A549 (cell line): ENCODE results near the gene XRCC4.

Source experiments
- EP300 ChIP-seq, 2 experiments: fragments of >200 bp; sonication (Bioruptor Twin); formaldehyde crosslinking; IDR thresholded peaks; 2 replicates in 1 of 2; 3 replicates in 1 of 2; pipeline ENCODE4 v1.6.1; 2016 to 2017
- MAFK ChIP-seq: fragments of 450-650 bp; IDR thresholded peaks from 2 replicates; pipeline ENCODE4 v1.6.1; 2014; ENCODE audit not compliant: partially characterized antibody
- PHF8 ChIP-seq: fragments of 200-600 bp; sonication (generic); IDR thresholded peaks from 2 replicates; pipeline ENCODE4 v1.6.1; 2016; ENCODE audit warnings: low read depth, mild to moderate bottlenecking, antibody characterized with exemption, moderate library complexity, borderline replicate concordance
- POLR2A ChIP-seq: IDR thresholded peaks from 2 replicates; pipeline ENCODE4 v1.6.1; 2012; ENCODE audit warnings: mild to moderate bottlenecking, low read length
- RAD21 ChIP-seq, 2 experiments: fragments of >200 bp in 1 of 2; sonication (Bioruptor Twin) in 1 of 2; formaldehyde crosslinking in 1 of 2; IDR thresholded peaks in 1 of 2; conservative IDR thresholded peaks in 1 of 2; 2 replicates in 1 of 2; 3 replicates in 1 of 2; pipeline ENCODE4 v1.6.1; 2012 to 2018; ENCODE audit warnings: inconsistent platforms in 1 of 2
- RFX5 ChIP-seq: fragments of 450-650 bp; IDR thresholded peaks from 2 replicates; pipeline ENCODE4 v1.7.1; 2014; ENCODE audit warnings: antibody characterized with exemption, mild to moderate bottlenecking, moderate library complexity
- TF ChIP-seq, protein P1 (sequence below): fragments of >200 bp; sonication (Bioruptor Twin); formaldehyde crosslinking; IDR thresholded peaks from 3 replicates; pipeline ENCODE4 v1.5.1; 2016
- TF ChIP-seq, protein P2 (sequence below): fragments of 250-450 bp; sonication (Bioruptor Pico); IDR thresholded peaks from 2 replicates; pipeline ENCODE4 v1.5.0; 2021; ENCODE audit warnings: mild to moderate bottlenecking, moderate library complexity, borderline replicate concordance
- TF ChIP-seq, protein P3 (sequence below): IDR thresholded peaks from 2 replicates; pipeline ENCODE4 v1.6.1; 2012
- TF ChIP-seq, protein P4 (sequence below): fragments of 200-600 bp; sonication (generic); IDR thresholded peaks from 2 replicates; pipeline ENCODE4 v1.6.1; 2016; ENCODE audit warnings: antibody characterized with exemption, mild to moderate bottlenecking, moderate library complexity

DNA sequence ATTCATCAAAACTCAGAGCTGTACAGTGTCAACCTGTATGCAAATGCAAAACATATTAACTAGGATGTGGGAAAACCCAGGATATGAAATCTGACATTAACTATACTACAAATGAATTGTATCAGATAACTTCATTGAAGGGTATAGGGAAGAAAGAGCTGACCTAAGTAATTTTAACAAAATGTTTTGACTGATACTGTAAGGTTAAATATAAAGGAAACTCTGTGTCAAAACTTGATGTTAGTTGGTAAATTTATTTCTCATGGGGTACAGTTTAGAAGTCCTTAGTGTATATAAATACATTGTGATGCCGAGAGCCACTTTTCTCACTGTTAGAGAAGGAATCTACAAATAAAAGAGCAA lies 316.1 kb downstream of the XRCC4 start:
- TF ChIP-seq RFX5 (no peak), EP300 (IDR thresholded peaks at IDR 0.05) (no peak), MAFK (peak; percentile 72), POLR2A (no peak), PHF8 (no peak), RAD21 (conservative IDR thresholded peaks at IDR 0.05 in 1 of 2, IDR thresholded peaks at IDR 0.05 in 1 of 2) (no peak)
- TF ChIP-seq, protein P1, sequence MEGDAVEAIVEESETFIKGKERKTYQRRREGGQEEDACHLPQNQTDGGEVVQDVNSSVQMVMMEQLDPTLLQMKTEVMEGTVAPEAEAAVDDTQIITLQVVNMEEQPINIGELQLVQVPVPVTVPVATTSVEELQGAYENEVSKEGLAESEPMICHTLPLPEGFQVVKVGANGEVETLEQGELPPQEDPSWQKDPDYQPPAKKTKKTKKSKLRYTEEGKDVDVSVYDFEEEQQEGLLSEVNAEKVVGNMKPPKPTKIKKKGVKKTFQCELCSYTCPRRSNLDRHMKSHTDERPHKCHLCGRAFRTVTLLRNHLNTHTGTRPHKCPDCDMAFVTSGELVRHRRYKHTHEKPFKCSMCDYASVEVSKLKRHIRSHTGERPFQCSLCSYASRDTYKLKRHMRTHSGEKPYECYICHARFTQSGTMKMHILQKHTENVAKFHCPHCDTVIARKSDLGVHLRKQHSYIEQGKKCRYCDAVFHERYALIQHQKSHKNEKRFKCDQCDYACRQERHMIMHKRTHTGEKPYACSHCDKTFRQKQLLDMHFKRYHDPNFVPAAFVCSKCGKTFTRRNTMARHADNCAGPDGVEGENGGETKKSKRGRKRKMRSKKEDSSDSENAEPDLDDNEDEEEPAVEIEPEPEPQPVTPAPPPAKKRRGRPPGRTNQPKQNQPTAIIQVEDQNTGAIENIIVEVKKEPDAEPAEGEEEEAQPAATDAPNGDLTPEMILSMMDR: no peak
- TF ChIP-seq, protein P2, sequence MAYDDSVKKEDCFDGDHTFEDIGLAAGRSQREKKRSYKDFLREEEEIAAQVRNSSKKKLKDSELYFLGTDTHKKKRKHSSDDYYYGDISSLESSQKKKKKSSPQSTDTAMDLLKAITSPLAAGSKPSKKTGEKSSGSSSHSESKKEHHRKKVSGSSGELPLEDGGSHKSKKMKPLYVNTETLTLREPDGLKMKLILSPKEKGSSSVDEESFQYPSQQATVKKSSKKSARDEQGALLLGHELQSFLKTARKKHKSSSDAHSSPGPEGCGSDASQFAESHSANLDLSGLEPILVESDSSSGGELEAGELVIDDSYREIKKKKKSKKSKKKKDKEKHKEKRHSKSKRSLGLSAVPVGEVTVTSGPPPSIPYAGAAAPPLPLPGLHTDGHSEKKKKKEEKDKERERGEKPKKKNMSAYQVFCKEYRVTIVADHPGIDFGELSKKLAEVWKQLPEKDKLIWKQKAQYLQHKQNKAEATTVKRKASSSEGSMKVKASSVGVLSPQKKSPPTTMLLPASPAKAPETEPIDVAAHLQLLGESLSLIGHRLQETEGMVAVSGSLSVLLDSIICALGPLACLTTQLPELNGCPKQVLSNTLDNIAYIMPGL (CRISPR knock-in tag): no peak
- TF ChIP-seq, protein P3, sequence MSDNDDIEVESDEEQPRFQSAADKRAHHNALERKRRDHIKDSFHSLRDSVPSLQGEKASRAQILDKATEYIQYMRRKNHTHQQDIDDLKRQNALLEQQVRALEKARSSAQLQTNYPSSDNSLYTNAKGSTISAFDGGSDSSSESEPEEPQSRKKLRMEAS: no peak
- TF ChIP-seq, protein P4, sequence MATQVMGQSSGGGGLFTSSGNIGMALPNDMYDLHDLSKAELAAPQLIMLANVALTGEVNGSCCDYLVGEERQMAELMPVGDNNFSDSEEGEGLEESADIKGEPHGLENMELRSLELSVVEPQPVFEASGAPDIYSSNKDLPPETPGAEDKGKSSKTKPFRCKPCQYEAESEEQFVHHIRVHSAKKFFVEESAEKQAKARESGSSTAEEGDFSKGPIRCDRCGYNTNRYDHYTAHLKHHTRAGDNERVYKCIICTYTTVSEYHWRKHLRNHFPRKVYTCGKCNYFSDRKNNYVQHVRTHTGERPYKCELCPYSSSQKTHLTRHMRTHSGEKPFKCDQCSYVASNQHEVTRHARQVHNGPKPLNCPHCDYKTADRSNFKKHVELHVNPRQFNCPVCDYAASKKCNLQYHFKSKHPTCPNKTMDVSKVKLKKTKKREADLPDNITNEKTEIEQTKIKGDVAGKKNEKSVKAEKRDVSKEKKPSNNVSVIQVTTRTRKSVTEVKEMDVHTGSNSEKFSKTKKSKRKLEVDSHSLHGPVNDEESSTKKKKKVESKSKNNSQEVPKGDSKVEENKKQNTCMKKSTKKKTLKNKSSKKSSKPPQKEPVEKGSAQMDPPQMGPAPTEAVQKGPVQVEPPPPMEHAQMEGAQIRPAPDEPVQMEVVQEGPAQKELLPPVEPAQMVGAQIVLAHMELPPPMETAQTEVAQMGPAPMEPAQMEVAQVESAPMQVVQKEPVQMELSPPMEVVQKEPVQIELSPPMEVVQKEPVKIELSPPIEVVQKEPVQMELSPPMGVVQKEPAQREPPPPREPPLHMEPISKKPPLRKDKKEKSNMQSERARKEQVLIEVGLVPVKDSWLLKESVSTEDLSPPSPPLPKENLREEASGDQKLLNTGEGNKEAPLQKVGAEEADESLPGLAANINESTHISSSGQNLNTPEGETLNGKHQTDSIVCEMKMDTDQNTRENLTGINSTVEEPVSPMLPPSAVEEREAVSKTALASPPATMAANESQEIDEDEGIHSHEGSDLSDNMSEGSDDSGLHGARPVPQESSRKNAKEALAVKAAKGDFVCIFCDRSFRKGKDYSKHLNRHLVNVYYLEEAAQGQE: no peak
